ENCODE measurements around the gene HPCAL1.

Gene HPCAL1

DNA sequence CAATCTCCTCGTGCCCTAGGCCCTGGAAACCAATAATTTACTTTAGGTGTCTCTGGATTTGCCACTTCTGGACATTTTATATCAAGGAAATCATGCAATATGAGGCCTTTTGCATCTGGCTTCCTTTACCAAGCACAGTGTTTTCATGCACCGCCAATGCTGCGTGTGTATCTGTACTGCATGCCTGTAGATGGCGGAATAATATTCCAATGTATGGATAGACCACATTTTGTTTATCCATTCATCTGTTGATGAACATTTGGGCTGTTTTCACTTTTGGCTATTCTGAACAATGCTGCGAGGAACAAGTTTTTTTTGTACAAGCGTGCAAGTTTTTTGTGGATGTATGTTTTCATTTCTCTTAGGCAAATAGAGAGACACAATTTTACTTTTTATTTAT lies 18.9 kb downstream of the HPCAL1 start:
- Histone ChIP-seq H3K9ac (ENCODE audit: low read length) (no peak overlapping the region), H3K9me2 (replicated peaks; ENCODE audit: insufficient read depth, low read length) (no peaks in the 10 kb centered on the region)

DNA sequence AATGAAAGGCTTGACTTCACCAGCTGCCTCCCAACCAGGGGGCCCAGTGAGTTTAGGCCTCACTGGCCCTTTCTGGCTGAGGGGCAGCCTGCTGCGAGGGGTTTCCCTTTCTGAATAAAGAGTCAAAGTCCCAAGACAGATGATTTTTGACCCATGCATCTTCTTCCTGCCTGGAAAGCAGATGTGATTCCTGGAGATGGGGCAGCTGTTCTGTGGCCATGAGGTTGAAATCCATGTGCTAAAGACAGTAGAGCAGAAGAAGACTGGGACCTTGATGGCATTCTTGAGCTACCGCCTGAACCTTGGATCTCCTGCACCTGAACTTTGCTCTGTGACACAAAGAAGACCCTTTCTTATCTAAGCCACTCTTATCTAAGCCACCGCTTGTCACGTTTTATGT lies 19.8 kb downstream of the HPCAL1 start:
- H3K79me2 ChIP-seq (ENCODE audit: insufficient read depth, low read length), result no peaks in the 10 kb centered on the region
- TF ChIP-seq EZH2phosphoT487 (conservative IDR thresholded peaks at IDR 0.05; ENCODE audit: low read length), result no peak

More for the DNA sequence above, 18.9 kb downstream of the HPCAL1 start:
- no peak overlapping the region for H3K4me2 ChIP-seq (ENCODE audit: low read depth, low read length, poor library complexity, severe bottlenecking)
- no peaks in the 10 kb centered on the region; the same call in 1 of the 2 replicates for H4K20me1 ChIP-seq (ENCODE audit: low read depth, low read length)
- no peaks in the 10 kb centered on the region for H3F3A ChIP-seq (ENCODE audit: insufficient read depth)
- no peak overlapping the region for H2AFZ ChIP-seq (ENCODE audit: low read depth, low read length, severe bottlenecking)
- no peak overlapping the region for H3K4me3 ChIP-seq (ENCODE audit: insufficient read depth, low read length, poor library complexity, severe bottlenecking)
- no peaks in the 10 kb centered on the region for H3K9me3 ChIP-seq (ENCODE audit: insufficient read depth, low read length)
- H3K79me2 ChIP-seq (ENCODE audit: insufficient read depth, low read length), result no peaks in the 10 kb centered on the region
- TF ChIP-seq EZH2phosphoT487 (conservative IDR thresholded peaks at IDR 0.05; ENCODE audit: low read length), result no peak
- TF ChIP-seq, protein P1, sequence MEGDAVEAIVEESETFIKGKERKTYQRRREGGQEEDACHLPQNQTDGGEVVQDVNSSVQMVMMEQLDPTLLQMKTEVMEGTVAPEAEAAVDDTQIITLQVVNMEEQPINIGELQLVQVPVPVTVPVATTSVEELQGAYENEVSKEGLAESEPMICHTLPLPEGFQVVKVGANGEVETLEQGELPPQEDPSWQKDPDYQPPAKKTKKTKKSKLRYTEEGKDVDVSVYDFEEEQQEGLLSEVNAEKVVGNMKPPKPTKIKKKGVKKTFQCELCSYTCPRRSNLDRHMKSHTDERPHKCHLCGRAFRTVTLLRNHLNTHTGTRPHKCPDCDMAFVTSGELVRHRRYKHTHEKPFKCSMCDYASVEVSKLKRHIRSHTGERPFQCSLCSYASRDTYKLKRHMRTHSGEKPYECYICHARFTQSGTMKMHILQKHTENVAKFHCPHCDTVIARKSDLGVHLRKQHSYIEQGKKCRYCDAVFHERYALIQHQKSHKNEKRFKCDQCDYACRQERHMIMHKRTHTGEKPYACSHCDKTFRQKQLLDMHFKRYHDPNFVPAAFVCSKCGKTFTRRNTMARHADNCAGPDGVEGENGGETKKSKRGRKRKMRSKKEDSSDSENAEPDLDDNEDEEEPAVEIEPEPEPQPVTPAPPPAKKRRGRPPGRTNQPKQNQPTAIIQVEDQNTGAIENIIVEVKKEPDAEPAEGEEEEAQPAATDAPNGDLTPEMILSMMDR (IDR thresholded peaks at IDR 0.05; ENCODE audit: insufficient read depth, low read length, poor library complexity, severe bottlenecking), result no peak
- no peak overlapping the region for H3K27ac ChIP-seq (ENCODE audit: low read depth, low read length)
- H3K27me3 ChIP-seq (ENCODE audit: low read length), result no peaks in the 10 kb centered on the region
- no peaks in the 10 kb centered on the region for H3K36me3 ChIP-seq (ENCODE audit: low read length)

DNA sequence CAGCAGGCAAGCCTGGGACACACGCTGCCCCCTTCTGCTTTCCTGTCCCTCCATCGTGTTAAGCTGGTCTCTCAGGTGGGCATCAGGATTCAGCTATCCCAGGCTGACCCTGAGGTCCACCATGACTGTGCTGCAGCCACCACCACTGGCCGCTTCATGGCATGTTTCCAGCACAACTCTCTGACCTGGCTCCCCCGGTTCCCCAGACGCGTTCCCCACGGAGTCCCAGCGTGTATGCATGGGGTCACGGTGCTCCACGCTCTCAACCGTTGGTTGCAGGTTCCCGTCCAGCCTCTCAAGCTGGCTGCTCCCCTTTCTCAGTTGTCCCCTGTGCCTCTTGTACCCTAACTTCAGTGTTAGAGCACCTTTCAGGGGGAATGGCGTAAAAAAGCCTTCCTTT lies 20.3 kb downstream of the HPCAL1 start:
- Histone ChIP-seq H3K9me2 (replicated peaks; ENCODE audit: insufficient read depth, low read length) (no peaks in the 10 kb centered on the region), H3K36me3 (ENCODE audit: low read length) (no peaks in the 10 kb centered on the region), H3K4me2 (ENCODE audit: low read depth, low read length, poor library complexity, severe bottlenecking) (no peak overlapping the region), H3K27ac (ENCODE audit: low read depth, low read length) (no peak overlapping the region), H3K4me3 (ENCODE audit: insufficient read depth, low read length, poor library complexity, severe bottlenecking) (no peak overlapping the region), H3K79me2 (ENCODE audit: insufficient read depth, low read length) (no peaks in the 10 kb centered on the region), H3K27me3 (ENCODE audit: low read length) (no peaks in the 10 kb centered on the region), H4K20me1 (ENCODE audit: low read depth, low read length) (no peaks in the 10 kb centered on the region; the same call in 1 of the 2 replicates), H3K9ac (ENCODE audit: low read length) (no peak overlapping the region), H2AFZ (ENCODE audit: low read depth, low read length, severe bottlenecking) (no peak overlapping the region), H3K9me3 (ENCODE audit: insufficient read depth, low read length) (no peaks in the 10 kb centered on the region), H3F3A (ENCODE audit: insufficient read depth) (no peaks in the 10 kb centered on the region)
- TF ChIP-seq, protein P1 (IDR thresholded peaks at IDR 0.05; ENCODE audit: insufficient read depth, low read length, poor library complexity, severe bottlenecking), result no peak
- TF ChIP-seq EZH2phosphoT487 (conservative IDR thresholded peaks at IDR 0.05; ENCODE audit: low read length), result no peak

More for the DNA sequence above, 19.8 kb downstream of the HPCAL1 start:
- Histone ChIP-seq H3K9me3 (ENCODE audit: insufficient read depth, low read length) (no peaks in the 10 kb centered on the region), H3K9ac (ENCODE audit: low read length) (no peak overlapping the region), H3K4me3 (ENCODE audit: insufficient read depth, low read length, poor library complexity, severe bottlenecking) (no peak overlapping the region), H3K9me2 (replicated peaks; ENCODE audit: insufficient read depth, low read length) (no peaks in the 10 kb centered on the region), H3K27me3 (ENCODE audit: low read length) (no peaks in the 10 kb centered on the region), H3K27ac (ENCODE audit: low read depth, low read length) (no peak overlapping the region), H4K20me1 (ENCODE audit: low read depth, low read length) (no peaks in the 10 kb centered on the region; the same call in 1 of the 2 replicates), H3K36me3 (ENCODE audit: low read length) (no peaks in the 10 kb centered on the region), H2AFZ (ENCODE audit: low read depth, low read length, severe bottlenecking) (no peak overlapping the region), H3K4me2 (ENCODE audit: low read depth, low read length, poor library complexity, severe bottlenecking) (no peak overlapping the region), H3F3A (ENCODE audit: insufficient read depth) (no peaks in the 10 kb centered on the region)

DNA sequence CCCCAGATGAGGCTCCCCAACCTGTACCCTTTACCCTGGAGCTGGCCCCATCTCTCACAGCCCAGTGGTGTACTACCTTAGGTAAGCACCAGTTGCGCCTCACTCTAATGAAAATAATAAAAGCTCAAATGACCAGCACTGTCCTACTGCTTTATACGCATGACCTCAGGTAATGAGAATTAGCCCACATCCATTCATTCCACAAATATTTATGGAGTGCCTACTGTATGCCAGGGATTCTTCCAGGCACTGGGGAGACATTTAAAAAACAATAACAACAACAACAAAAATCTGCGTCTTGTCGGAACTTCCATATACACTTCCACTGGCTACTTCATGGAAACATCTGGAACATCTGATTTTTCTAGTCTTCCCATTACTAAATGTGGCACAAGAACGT lies 20.8 kb downstream of the HPCAL1 start:
- Histone ChIP-seq H3K9me2 (replicated peaks; ENCODE audit: insufficient read depth, low read length) (no peaks in the 10 kb centered on the region), H3K79me2 (ENCODE audit: insufficient read depth, low read length) (no peaks in the 10 kb centered on the region), H3K9me3 (ENCODE audit: insufficient read depth, low read length) (no peaks in the 10 kb centered on the region), H2AFZ (ENCODE audit: low read depth, low read length, severe bottlenecking) (no peak overlapping the region), H4K20me1 (ENCODE audit: low read depth, low read length) (no peaks in the 10 kb centered on the region; the same call in 1 of the 2 replicates), H3F3A (ENCODE audit: insufficient read depth) (no peaks in the 10 kb centered on the region), H3K27ac (ENCODE audit: low read depth, low read length) (no peak overlapping the region), H3K36me3 (ENCODE audit: low read length) (no peaks in the 10 kb centered on the region), H3K4me3 (ENCODE audit: insufficient read depth, low read length, poor library complexity, severe bottlenecking) (no peak overlapping the region), H3K27me3 (ENCODE audit: low read length) (no peaks in the 10 kb centered on the region), H3K9ac (ENCODE audit: low read length) (no peak overlapping the region), H3K4me2 (ENCODE audit: low read depth, low read length, poor library complexity, severe bottlenecking) (no peak overlapping the region)
- TF ChIP-seq EZH2phosphoT487 (conservative IDR thresholded peaks at IDR 0.05; ENCODE audit: low read length), result no peak
- TF ChIP-seq, protein P1 (IDR thresholded peaks at IDR 0.05; ENCODE audit: insufficient read depth, low read length, poor library complexity, severe bottlenecking), result no peak

Measured in SU-DHL-6 (cell line).